HEK293 (cell line): ENCODE data around the gene CDH3.

Experiments
- CTCF ChIA-PET: fragments of 350-600 bp; formaldehyde crosslinking; extraction: SDS; loops from one replicate; lab custom pipeline; 2021; ENCODE audit warnings: antibody characterized with exemption; lab: Yijun Ruan, JAX
- POLR2A ChIA-PET: fragments of 300-600 bp; formaldehyde crosslinking; extraction: SDS; loops from one replicate; lab custom pipeline; 2020; ENCODE audit warnings: antibody characterized with exemption, inconsistent platforms; lab: Yijun Ruan, JAX
- H3K27ac ChIP-seq: fragments of 200-500 bp; sonication (Bioruptor generic); 2 replicates; pipeline ENCODE4 v1.5.1; 2014; ENCODE audit warnings: low read depth, low read length, control low read depth, inconsistent platforms; ENCODE audit errors: extremely low read depth
- H3K36me3 ChIP-seq, 2 experiments: fragments of 200-500 bp in 1 of 2; sonication (Bioruptor generic) in 1 of 2; 1 replicate in 1 of 2; 2 replicates in 1 of 2; pipeline ENCODE4 v1.5.1; 2014 to 2017; ENCODE audit warnings: inconsistent platforms in 2 of 2, low read length in 2 of 2; ENCODE audit not compliant: control insufficient read depth in 2 of 2, insufficient read depth in 1 of 2
- H3K4me1 ChIP-seq: fragments of 200-500 bp; sonication (Bioruptor generic); 2 replicates; pipeline ENCODE4 v1.5.1; 2014; ENCODE audit warnings: mild to moderate bottlenecking, low read length, inconsistent platforms; ENCODE audit not compliant: control insufficient read depth, insufficient read depth
- H3K4me3 ChIP-seq: 2 replicates; pipeline ENCODE4 v1.5.1; 2011; ENCODE audit warnings: low read depth, mild to moderate bottlenecking, control low read depth, low read length, moderate library complexity
- H3K9me3 ChIP-seq: fragments of 200-500 bp; sonication (Bioruptor generic); 2 replicates; pipeline ENCODE4 v1.5.1; 2014; ENCODE audit warnings: low read depth, low read length, inconsistent platforms; ENCODE audit not compliant: control insufficient read depth, insufficient read depth
- EGR2 ChIP-seq: fragments of 450-650 bp; formaldehyde crosslinking; IDR thresholded peaks from 2 replicates; pipeline ENCODE4 v1.5.1; 2016; ENCODE audit warnings: low read depth, missing biosample characterization, missing genetic modification characterization
- GLIS1 ChIP-seq: fragments of 450-650 bp; formaldehyde crosslinking; IDR thresholded peaks from 2 replicates; pipeline ENCODE4 v1.5.1; 2016; ENCODE audit warnings: missing biosample characterization, missing genetic modification characterization
- KLF9 ChIP-seq: fragments of 450-650 bp; formaldehyde crosslinking; IDR thresholded peaks from 2 replicates; pipeline ENCODE4 v1.5.1; 2016; ENCODE audit warnings: missing biosample characterization, missing genetic modification characterization, low read depth
- PRDM1 ChIP-seq: fragments of 450-650 bp; formaldehyde crosslinking; IDR thresholded peaks from 2 replicates; pipeline ENCODE4; 2016; ENCODE audit warnings: missing biosample characterization, missing genetic modification characterization
- SP2 ChIP-seq: fragments of 450-650 bp; formaldehyde crosslinking; IDR thresholded peaks from 2 replicates; pipeline ENCODE4 v1.5.1; 2016; ENCODE audit warnings: missing biosample characterization, missing genetic modification characterization
- SP3 ChIP-seq: fragments of 450-650 bp; formaldehyde crosslinking; IDR thresholded peaks from 2 replicates; pipeline ENCODE4 v1.5.1; 2016; ENCODE audit warnings: missing biosample characterization, missing genetic modification characterization
- YY2 ChIP-seq: fragments of 450-650 bp; formaldehyde crosslinking; IDR thresholded peaks from 2 replicates; pipeline ENCODE4 v1.5.1; 2016; ENCODE audit warnings: missing biosample characterization, missing genetic modification characterization
- ZNF121 ChIP-seq: fragments of 450-650 bp; formaldehyde crosslinking; IDR thresholded peaks from 2 replicates; pipeline ENCODE4 v1.5.1; 2016; ENCODE audit warnings: missing biosample characterization, missing genetic modification characterization
- ZNF184 ChIP-seq: fragments of 450-650 bp; IDR thresholded peaks from 2 replicates; pipeline ENCODE4 v1.5.1; 2018; ENCODE audit warnings: missing biosample characterization, mild to moderate bottlenecking, missing genetic modification characterization
- ZNF19 ChIP-seq: fragments of 450-650 bp; formaldehyde crosslinking; IDR thresholded peaks from 2 replicates; pipeline ENCODE4; 2016; ENCODE audit warnings: missing biosample characterization, missing genetic modification characterization, low read depth
- ZNF223 ChIP-seq: fragments of 450-650 bp; formaldehyde crosslinking; IDR thresholded peaks from 2 replicates; pipeline ENCODE4 v1.5.1; 2016; ENCODE audit warnings: missing biosample characterization, missing genetic modification characterization
- ZNF335 ChIP-seq: fragments of 450-650 bp; formaldehyde crosslinking; conservative IDR thresholded peaks from 2 replicates; pipeline ENCODE4 v1.5.1; 2016; ENCODE audit warnings: missing biosample characterization, missing genetic modification characterization
- ZNF792 ChIP-seq: fragments of 450-650 bp; formaldehyde crosslinking; IDR thresholded peaks from 2 replicates; pipeline ENCODE4 v1.5.1; 2016; ENCODE audit warnings: missing biosample characterization, missing genetic modification characterization
- ZXDB ChIP-seq: fragments of 450-650 bp; formaldehyde crosslinking; IDR thresholded peaks from 2 replicates; pipeline ENCODE4 v1.5.1; 2016; ENCODE audit warnings: missing biosample characterization, missing genetic modification characterization
- TF ChIP-seq, protein P1 (sequence below): fragments of 450-650 bp; formaldehyde crosslinking; IDR thresholded peaks from 2 replicates; pipeline ENCODE4 v1.5.1; 2016; ENCODE audit warnings: missing biosample characterization, missing genetic modification characterization
- TF ChIP-seq, protein P2 (sequence below): fragments of 450-650 bp; formaldehyde crosslinking; IDR thresholded peaks from 2 replicates; pipeline ENCODE4 v1.5.1; 2017; ENCODE audit warnings: missing biosample characterization, missing genetic modification characterization
- TF ChIP-seq, protein P3 (sequence below): fragments of 450-650 bp; formaldehyde crosslinking; IDR thresholded peaks from 2 replicates; pipeline ENCODE4 v1.5.1; 2016; ENCODE audit warnings: missing biosample characterization, missing genetic modification characterization
- TF ChIP-seq, protein P4 (sequence below): fragments of 450-650 bp; formaldehyde crosslinking; IDR thresholded peaks from 2 replicates; pipeline ENCODE4 v1.5.1; 2016; ENCODE audit warnings: missing biosample characterization, missing genetic modification characterization
- TF ChIP-seq, protein P5 (sequence below): fragments of 450-650 bp; formaldehyde crosslinking; IDR thresholded peaks from 2 replicates; pipeline ENCODE4 v1.5.1; 2016; ENCODE audit warnings: missing biosample characterization, missing genetic modification characterization

CDH3 gene

GRCh38 chr16:68733570-68733969 lies 88.5 kb downstream of the CDH3 start:
- H3K27ac ChIP-seq, result no peak overlapping the region
- H3K9me3 ChIP-seq, result no peaks in the 10 kb centered on the region
- CTCF ChIA-PET, result no interaction called here
- no peak overlapping the region for H3K4me3 ChIP-seq
- no peaks in the 10 kb centered on the region for H3K36me3 ChIP-seq
- TF ChIP-seq ZNF121 (tag by site-specific recombination), result 0 out of 2 replicates have a peak, but pooled peaks have one; percentile 19
- TF ChIP-seq GLIS1, result no peak
- no peak for TF ChIP-seq ZNF792
- TF ChIP-seq, protein P1, sequence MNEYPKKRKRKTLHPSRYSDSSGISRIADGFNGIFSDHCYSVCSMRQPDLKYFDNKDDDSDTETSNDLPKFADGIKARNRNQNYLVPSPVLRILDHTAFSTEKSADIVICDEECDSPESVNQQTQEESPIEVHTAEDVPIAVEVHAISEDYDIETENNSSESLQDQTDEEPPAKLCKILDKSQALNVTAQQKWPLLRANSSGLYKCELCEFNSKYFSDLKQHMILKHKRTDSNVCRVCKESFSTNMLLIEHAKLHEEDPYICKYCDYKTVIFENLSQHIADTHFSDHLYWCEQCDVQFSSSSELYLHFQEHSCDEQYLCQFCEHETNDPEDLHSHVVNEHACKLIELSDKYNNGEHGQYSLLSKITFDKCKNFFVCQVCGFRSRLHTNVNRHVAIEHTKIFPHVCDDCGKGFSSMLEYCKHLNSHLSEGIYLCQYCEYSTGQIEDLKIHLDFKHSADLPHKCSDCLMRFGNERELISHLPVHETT, result no peak
- no peak for TF ChIP-seq ZNF223 (tag by site-specific recombination)
- TF ChIP-seq YY2 (tag by site-specific recombination), result no peak
- peaks cover 7% of the 10 kb centered on the region for H3K4me1 ChIP-seq
- POLR2A ChIA-PET, result no interaction called here

DNA sequence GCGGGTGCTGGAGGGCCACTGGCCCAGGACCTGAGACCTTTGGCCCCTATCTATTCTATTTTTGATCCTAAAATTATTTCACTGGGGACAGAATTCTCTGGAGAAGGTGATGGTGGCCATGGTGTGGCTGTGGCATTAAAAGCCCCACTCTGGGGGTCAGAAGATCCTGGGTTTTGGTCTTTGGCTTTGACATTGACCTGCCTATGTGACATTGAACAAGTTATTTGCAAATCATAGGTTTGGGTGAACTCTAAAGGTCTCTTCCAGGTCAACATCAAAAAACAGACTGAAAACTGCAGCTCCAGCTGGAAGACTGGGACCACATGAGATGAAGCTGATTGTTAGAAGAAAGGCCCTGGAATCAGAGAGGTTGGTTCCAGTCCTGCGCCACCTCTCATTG lies 89.7 kb downstream of the CDH3 start:
- Histone ChIP-seq H3K4me1 (peaks cover 7% of the 10 kb centered on the region), H3K4me3 (no peak overlapping the region), H3K36me3 (no peaks in the 10 kb centered on the region), H3K9me3 (no peaks in the 10 kb centered on the region), H3K27ac (no peak overlapping the region)
- no peak for TF ChIP-seq ZNF19
- TF ChIP-seq, protein P2, sequence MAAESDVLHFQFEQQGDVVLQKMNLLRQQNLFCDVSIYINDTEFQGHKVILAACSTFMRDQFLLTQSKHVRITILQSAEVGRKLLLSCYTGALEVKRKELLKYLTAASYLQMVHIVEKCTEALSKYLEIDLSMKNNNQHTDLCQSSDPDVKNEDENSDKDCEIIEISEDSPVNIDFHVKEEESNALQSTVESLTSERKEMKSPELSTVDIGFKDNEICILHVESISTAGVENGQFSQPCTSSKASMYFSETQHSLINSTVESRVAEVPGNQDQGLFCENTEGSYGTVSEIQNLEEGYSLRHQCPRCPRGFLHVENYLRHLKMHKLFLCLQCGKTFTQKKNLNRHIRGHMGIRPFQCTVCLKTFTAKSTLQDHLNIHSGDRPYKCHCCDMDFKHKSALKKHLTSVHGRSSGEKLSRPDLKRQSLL (tag by site-specific recombination), result no peak
- POLR2A ChIA-PET, result no interaction called here
- CTCF ChIA-PET, result interaction anchor here (0.6 to 1.4 kb wide), 3 partner anchors 30 to 1901 kb away, joined by 3 read pairs; no protein-coding TSS in a partner anchor

DNA sequence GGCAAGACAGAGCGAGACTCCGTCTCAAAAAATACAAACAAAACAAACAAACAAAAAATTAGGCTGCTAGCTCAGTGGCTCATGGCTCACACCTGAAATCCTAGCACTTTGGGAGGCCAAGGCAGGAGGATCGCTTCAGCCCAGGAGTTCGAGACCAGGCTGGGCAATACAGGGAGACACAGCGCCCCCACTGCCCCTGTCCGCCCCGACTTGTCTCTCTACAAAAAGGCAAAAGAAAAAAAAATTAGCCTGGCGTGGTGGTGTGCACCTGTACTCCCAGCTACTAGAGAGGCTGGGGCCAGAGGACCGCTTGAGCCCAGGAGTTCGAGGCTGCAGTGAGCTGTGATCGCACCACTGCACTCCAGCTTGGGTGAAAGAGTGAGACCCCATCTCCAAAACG lies 91.5 kb downstream of the CDH3 start:
- no peak for TF ChIP-seq ZNF184 (tag by site-specific recombination)
- TF ChIP-seq, protein P3, sequence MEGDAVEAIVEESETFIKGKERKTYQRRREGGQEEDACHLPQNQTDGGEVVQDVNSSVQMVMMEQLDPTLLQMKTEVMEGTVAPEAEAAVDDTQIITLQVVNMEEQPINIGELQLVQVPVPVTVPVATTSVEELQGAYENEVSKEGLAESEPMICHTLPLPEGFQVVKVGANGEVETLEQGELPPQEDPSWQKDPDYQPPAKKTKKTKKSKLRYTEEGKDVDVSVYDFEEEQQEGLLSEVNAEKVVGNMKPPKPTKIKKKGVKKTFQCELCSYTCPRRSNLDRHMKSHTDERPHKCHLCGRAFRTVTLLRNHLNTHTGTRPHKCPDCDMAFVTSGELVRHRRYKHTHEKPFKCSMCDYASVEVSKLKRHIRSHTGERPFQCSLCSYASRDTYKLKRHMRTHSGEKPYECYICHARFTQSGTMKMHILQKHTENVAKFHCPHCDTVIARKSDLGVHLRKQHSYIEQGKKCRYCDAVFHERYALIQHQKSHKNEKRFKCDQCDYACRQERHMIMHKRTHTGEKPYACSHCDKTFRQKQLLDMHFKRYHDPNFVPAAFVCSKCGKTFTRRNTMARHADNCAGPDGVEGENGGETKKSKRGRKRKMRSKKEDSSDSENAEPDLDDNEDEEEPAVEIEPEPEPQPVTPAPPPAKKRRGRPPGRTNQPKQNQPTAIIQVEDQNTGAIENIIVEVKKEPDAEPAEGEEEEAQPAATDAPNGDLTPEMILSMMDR, result 0 out of 2 replicates have a peak, but pooled peaks have one; percentile 17
- POLR2A ChIA-PET, result interaction anchor here (0.6 to 0.7 kb wide), 2 partner anchors 94 to 108 kb away, joined by 3 read pairs; no protein-coding TSS in a partner anchor
- Histone ChIP-seq H3K9me3 (no peaks in the 10 kb centered on the region), H3K27ac (no peak overlapping the region), H3K4me1 (peaks cover 7% of the 10 kb centered on the region), H3K4me3 (no peak overlapping the region), H3K36me3 (no peaks in the 10 kb centered on the region)
- CTCF ChIA-PET, result interaction anchor here (0.6 to 1.4 kb wide), 3 partner anchors 19 to 547 kb away, joined by 3 to 4 read pairs (median 3); no protein-coding TSS in a partner anchor

DNA sequence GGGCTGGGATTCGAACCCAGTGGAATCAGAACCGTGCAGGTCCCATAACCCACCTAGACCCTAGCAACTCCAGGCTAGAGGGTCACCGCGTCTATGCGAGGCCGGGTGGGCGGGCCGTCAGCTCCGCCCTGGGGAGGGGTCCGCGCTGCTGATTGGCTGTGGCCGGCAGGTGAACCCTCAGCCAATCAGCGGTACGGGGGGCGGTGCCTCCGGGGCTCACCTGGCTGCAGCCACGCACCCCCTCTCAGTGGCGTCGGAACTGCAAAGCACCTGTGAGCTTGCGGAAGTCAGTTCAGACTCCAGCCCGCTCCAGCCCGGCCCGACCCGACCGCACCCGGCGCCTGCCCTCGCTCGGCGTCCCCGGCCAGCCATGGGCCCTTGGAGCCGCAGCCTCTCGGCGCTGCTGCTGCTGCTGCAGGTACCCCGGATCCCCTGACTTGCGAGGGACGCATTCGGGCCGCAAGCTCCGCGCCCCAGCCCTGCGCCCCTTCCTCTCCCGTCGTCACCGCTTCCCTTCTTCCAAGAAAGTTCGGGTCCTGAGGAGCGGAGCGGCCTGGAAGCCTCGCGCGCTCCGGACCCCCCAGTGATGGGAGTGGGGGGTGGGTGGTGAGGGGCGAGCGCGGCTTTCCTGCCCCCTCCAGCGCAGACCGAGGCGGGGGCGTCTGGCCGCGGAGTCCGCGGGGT lies 92.1 kb downstream of the CDH3 start, which contains the start of gene CDH1:
TSS of gene CDH1 (plus strand) at position 247 of the 684 bp plus-strand sequence. CDS start at position 371, 124 bp downstream.
- no peaks in the 10 kb centered on the region for H3K36me3 ChIP-seq
- POLR2A ChIA-PET, result interaction anchor here (0.6 to 0.7 kb wide), 3 partner anchors 95 to 107 kb away, joined by 3 read pairs; no protein-coding TSS in a partner anchor
- H3K27ac ChIP-seq, result no peak within 1 kb of the TSS
- no peaks in the 10 kb centered on the region for H3K9me3 ChIP-seq
- CTCF ChIA-PET, result interaction anchor here (0.7 kb wide), 1 partner anchor 547 kb away, joined by 3 read pairs; no protein-coding TSS in a partner anchor
- peaks cover 5% of the 10 kb centered on the region for H3K4me1 ChIP-seq
- peak within 1 kb of the TSS; percentile 54 for H3K4me3 ChIP-seq
- 0 out of 2 replicates have a peak, but pooled peaks have one; percentile 17 for TF ChIP-seq KLF9 (tag by site-specific recombination)
- TF ChIP-seq, protein P4, sequence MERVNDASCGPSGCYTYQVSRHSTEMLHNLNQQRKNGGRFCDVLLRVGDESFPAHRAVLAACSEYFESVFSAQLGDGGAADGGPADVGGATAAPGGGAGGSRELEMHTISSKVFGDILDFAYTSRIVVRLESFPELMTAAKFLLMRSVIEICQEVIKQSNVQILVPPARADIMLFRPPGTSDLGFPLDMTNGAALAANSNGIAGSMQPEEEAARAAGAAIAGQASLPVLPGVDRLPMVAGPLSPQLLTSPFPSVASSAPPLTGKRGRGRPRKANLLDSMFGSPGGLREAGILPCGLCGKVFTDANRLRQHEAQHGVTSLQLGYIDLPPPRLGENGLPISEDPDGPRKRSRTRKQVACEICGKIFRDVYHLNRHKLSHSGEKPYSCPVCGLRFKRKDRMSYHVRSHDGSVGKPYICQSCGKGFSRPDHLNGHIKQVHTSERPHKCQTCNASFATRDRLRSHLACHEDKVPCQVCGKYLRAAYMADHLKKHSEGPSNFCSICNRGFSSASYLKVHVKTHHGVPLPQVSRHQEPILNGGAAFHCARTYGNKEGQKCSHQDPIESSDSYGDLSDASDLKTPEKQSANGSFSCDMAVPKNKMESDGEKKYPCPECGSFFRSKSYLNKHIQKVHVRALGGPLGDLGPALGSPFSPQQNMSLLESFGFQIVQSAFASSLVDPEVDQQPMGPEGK (tag by site-specific recombination), result 0 out of 2 replicates have a peak, but pooled peaks have one; percentile 9
- no peak for TF ChIP-seq ZXDB (tag by site-specific recombination)
- TF ChIP-seq ZNF335 (tag by site-specific recombination), result peak; percentile 86
- peak; percentile 64 for TF ChIP-seq SP2
- TF ChIP-seq SP3, result peak; percentile 34
- no peak for TF ChIP-seq ZNF792
- TF ChIP-seq, protein P5, sequence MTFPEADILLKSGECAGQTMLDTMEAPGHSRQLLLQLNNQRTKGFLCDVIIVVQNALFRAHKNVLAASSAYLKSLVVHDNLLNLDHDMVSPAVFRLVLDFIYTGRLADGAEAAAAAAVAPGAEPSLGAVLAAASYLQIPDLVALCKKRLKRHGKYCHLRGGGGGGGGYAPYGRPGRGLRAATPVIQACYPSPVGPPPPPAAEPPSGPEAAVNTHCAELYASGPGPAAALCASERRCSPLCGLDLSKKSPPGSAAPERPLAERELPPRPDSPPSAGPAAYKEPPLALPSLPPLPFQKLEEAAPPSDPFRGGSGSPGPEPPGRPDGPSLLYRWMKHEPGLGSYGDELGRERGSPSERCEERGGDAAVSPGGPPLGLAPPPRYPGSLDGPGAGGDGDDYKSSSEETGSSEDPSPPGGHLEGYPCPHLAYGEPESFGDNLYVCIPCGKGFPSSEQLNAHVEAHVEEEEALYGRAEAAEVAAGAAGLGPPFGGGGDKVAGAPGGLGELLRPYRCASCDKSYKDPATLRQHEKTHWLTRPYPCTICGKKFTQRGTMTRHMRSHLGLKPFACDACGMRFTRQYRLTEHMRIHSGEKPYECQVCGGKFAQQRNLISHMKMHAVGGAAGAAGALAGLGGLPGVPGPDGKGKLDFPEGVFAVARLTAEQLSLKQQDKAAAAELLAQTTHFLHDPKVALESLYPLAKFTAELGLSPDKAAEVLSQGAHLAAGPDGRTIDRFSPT (tag by site-specific recombination), result no peak
- peak; percentile 43; the same call in 1 of the 2 replicates for TF ChIP-seq EGR2 (tag by site-specific recombination)
- TF ChIP-seq PRDM1, result no peak
